GM21576 (cell line): ENCODE data around the gene PRSS22.

Experiments
- ATAC-seq: cut with Tn5 transposase; IDR thresholded peaks from one replicate; pipeline ENCODE4 v1.9.1; 2021; ENCODE audit warnings: mild to moderate bottlenecking, moderate library complexity; ENCODE audit not compliant: unreplicated experiment

PRSS22 gene

GRCh38 chr16:2829501-2830354 is 28.2 kb downstream of the PRSS22 start, which contains the start of gene ZG16B:
Gene ZG16B (plus strand): TSS chr16:2830303. CDS start chr16:2830442, 139 bp downstream.
- no peak for ATAC-seq

- no peak for ATAC-seq
These were observed 29.0 kb downstream of the PRSS22 start for GRCh38 chr16:2828876-2829430.

- ATAC-seq = no peak
These were observed 29.5 kb downstream of the PRSS22 start for GRCh38 chr16:2828521-2828840.

- ATAC-seq = no peak
These were observed 30.0 kb downstream of the PRSS22 start for GRCh38 chr16:2827831-2828520.

- no peak for ATAC-seq
These were observed 30.6 kb downstream of the PRSS22 start for GRCh38 chr16:2827374-2827791.

- ATAC-seq = no peak
These were observed 31.2 kb downstream of the PRSS22 start for GRCh38 chr16:2826591-2827373.

GRCh38 chr16:2825906-2826305 is 32.1 kb downstream of the PRSS22 start:
- ATAC-seq = no peak

GRCh38 chr16:2825049-2825742 is 32.8 kb downstream of the PRSS22 start:
- ATAC-seq = no peak

- no peak for ATAC-seq
These were observed 33.3 kb downstream of the PRSS22 start for GRCh38 chr16:2824626-2825025.

- no peak for ATAC-seq
These were observed 35.5 kb downstream of the PRSS22 start for GRCh38 chr16:2822496-2822895.

- no peak for ATAC-seq
These were observed 35.8 kb downstream of the PRSS22 start for GRCh38 chr16:2822158-2822495.

- ATAC-seq = no peak
These were observed 36.3 kb downstream of the PRSS22 start for GRCh38 chr16:2821487-2822157.

GRCh38 chr16:2820836-2821486 is 37.0 kb downstream of the PRSS22 start:
- no peak for ATAC-seq

- ATAC-seq = no peak
These were observed 37.8 kb downstream of the PRSS22 start for GRCh38 chr16:2819939-2820835.

GRCh38 chr16:2819179-2819938 is 38.6 kb downstream of the PRSS22 start:
- no peak for ATAC-seq

- no peak for ATAC-seq
These were observed 39.6 kb downstream of the PRSS22 start for GRCh38 chr16:2818272-2818876.
